VCaP (cell line): Measurements from ENCODE around the gene RNF121.
A peak's percentile ranks its signal among the peaks of the same experiment; 100 is the strongest.

Source experiments
- H3K27ac ChIP-seq: fragments of 450-650 bp; 2 replicates; pipeline ENCODE4 v1.5.1; 2017
- CTCF ChIP-seq: fragments of 450-650 bp; conservative IDR thresholded peaks from 2 replicates; pipeline ENCODE4 v1.5.1; 2017; ENCODE audit warnings: mild to moderate bottlenecking, moderate library complexity

RNF121 gene

GRCh38 chr11:71964641-71965040 is 35.8 kb downstream of the RNF121 start:
- no peak for TF ChIP-seq CTCF
- H3K27ac ChIP-seq, result no peak overlapping the region

- H3K27ac ChIP-seq, result no peak overlapping the region
- no peak for TF ChIP-seq CTCF
These were observed 42.8 kb downstream of the RNF121 start for GRCh38 chr11:71971680-71972079.

GRCh38 chr11:71976551-71976950 is 47.7 kb downstream of the RNF121 start:
- no peak for TF ChIP-seq CTCF
- no peak overlapping the region for H3K27ac ChIP-seq

GRCh38 chr11:71977090-71977489 is 48.2 kb downstream of the RNF121 start:
- no peak overlapping the region for H3K27ac ChIP-seq
- no peak for TF ChIP-seq CTCF

GRCh38 chr11:71977743-71978418 is 49.0 kb downstream of the RNF121 start:
- no peak overlapping the region for H3K27ac ChIP-seq
- TF ChIP-seq CTCF, result peak; percentile 93

- no peak for TF ChIP-seq CTCF
- no peak overlapping the region for H3K27ac ChIP-seq
These were observed 50.2 kb downstream of the RNF121 start for GRCh38 chr11:71979094-71979493.

GRCh38 chr11:71979602-71980001 is 50.8 kb downstream of the RNF121 start:
- H3K27ac ChIP-seq, result no peak overlapping the region
- TF ChIP-seq CTCF, result no peak
